ENCODE measurements around the gene EARS2.

GRCh38 chr16:23496821-23497542 is 60.2 kb downstream of the EARS2 start:
- TF ChIP-seq CTCF (IDR thresholded peaks at IDR 0.05), result no peak
- TF ChIP-seq POLR2A (IDR thresholded peaks at IDR 0.05), result peak in 1 of 2 donors; percentile 32
